HL-60/S4 treated with retinoic acid at 250 ng/mL for 4 days and 3 days (cell line): ENCODE results near the gene VSTM2L.

ENCODE experiments used
- in situ Hi-C: fragments of 300-500 bp; cut with MboI; formaldehyde crosslinking; loops from 2 replicates; pipeline ENCODE4 v1.7.0; 2022; ENCODE audit warnings: low sequenced_read_pairs

Gene VSTM2L

GRCh38 chr20:37936041-37936440, 33.1 kb downstream of the VSTM2L start:
- in situ Hi-C loops: no loop called here

GRCh38 chr20:37936451-37936850, 33.5 kb downstream of the VSTM2L start:
- in situ Hi-C loops: no loop called here

GRCh38 chr20:37937686-37938085, 34.8 kb downstream of the VSTM2L start:
- in situ Hi-C loops: no loop called here

- in situ Hi-C loops: no loop called here
Observed at GRCh38 chr20:37938181-37938750, 35.3 kb downstream of the VSTM2L start.

- in situ Hi-C loops: no loop called here
Observed at GRCh38 chr20:37938954-37939353, 36.0 kb downstream of the VSTM2L start.

- in situ Hi-C loops: no loop called here
Observed at GRCh38 chr20:37939701-37940560, 37.0 kb downstream of the VSTM2L start.

- in situ Hi-C loops: no loop called here
Observed at GRCh38 chr20:37940858-37941257, 37.9 kb downstream of the VSTM2L start.

- in situ Hi-C loops: no loop called here
Observed at GRCh38 chr20:37941332-37941731, 38.4 kb downstream of the VSTM2L start.

- in situ Hi-C loops: no loop called here
Observed at GRCh38 chr20:37941992-37942391, 39.1 kb downstream of the VSTM2L start.

GRCh38 chr20:37943033-37943432, 40.1 kb downstream of the VSTM2L start:
- in situ Hi-C loops: no loop called here

GRCh38 chr20:37943501-37944455, 40.9 kb downstream of the VSTM2L start:
- in situ Hi-C loops: no loop called here

GRCh38 chr20:37944456-37944981, 41.6 kb downstream of the VSTM2L start:
- in situ Hi-C loops: no loop called here

GRCh38 chr20:37945091-37945547, 42.2 kb downstream of the VSTM2L start:
- in situ Hi-C loops: no loop called here

- in situ Hi-C loops: no loop called here
Observed at GRCh38 chr20:37946946-37947345, 44.0 kb downstream of the VSTM2L start.

- in situ Hi-C loops: no loop called here
Observed at GRCh38 chr20:37947943-37948342, 45.0 kb downstream of the VSTM2L start.

GRCh38 chr20:37948956-37949355, 46.0 kb downstream of the VSTM2L start:
- in situ Hi-C loops: no loop called here

GRCh38 chr20:37954190-37954589, 51.3 kb downstream of the VSTM2L start:
- in situ Hi-C loops: no loop called here

- in situ Hi-C loops: no loop called here
Observed at GRCh38 chr20:37954626-37955025, 51.7 kb downstream of the VSTM2L start.

GRCh38 chr20:37955511-37955910, 52.6 kb downstream of the VSTM2L start:
- in situ Hi-C loops: no loop called here

GRCh38 chr20:37956107-37956585, 53.2 kb downstream of the VSTM2L start:
- in situ Hi-C loops: no loop called here
